Measurements from ENCODE around the gene SHLD3. TPM values are rescaled to one million over a fixed set of nuclear protein-coding genes. Genes with fewer than 3 reads are reported as not detected.

Gene SHLD3, protein sequence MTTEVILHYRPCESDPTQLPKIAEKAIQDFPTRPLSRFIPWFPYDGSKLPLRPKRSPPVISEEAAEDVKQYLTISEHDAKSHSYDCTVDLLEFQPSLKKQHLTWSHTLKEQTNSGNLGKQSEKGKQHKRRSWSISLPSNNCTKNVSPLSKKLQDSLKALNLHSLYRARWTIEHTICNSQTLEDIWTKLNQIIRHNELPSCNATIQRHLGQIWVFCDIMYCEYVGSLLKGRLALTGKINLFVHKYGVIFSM
- 2.8 TPM for total RNA-seq (2021; ENCODE audit: unreplicated experiment)
- 0.65 and 0.75 TPM in 2 replicates for polyA plus RNA-seq (2012)
- Bru-seq, nascent RNA = percentile 85 among the genes with signal in this experiment
- BruChase-seq, experiment 1, labeled RNA remaining after a 6-hour chase = percentile 58 among the genes with signal in this experiment
- BruChase-seq, experiment 2, labeled RNA remaining after a 2-hour chase = percentile 84 among the genes with signal in this experiment
- long read RNA-seq, partial matches to known transcripts = 0 of 4 reads
- long read RNA-seq, other reads (novel, unspliced or antisense) = 0 of 4 reads

DNA sequence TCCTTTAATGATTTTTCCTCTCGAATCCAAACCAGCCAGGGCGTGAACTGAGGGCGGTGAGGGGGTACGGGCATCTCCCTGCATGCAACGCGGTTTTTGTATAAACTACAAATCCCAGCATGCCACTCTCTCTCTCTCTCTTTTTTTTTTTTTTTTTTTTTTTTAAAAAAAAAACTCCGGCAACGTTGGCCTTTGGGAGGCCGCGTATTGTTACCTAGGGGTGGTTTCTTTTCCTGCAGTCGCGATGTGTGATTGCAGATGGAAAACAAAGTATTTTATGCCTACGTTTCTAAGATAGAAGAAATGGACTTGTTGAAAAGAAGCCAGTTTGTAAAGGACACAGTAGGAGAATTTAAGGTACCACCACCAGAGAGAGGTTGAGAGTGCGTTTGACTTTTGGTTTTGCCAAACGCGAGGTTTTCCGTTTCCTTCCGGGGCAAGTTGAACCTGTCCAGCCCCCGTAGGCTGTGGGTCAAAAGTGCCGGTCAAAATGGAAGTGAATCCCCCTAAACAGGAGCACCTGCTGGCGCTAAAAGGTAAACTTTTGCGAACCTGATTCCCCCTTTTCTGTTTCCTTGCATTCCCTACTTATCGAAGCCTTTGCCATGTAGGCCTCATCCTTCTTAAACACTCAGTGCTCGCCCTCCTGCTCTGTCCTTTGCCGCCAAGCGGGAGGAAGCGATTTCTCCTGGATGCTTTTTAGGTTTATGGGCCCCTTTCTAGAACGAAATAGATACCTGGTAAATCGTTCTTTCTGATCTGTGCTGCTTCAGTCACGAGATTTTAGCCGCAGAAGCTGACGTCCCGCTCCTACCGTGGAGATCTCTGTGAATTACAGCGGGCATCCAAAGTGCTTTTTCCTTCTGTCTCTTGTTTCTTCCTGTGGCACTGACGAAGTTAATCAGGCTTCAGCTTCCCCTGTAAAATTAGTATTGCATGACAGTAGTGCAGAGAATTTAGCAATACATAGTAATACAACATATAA, at the start of gene SHLD3, which contains the start of gene TRAPPC13:
SHLD3 (plus strand) TSS at position 457 of the 985 bp plus-strand sequence. CDS start 4,561 bp downstream, outside the sequence.
TRAPPC13 (plus strand) TSS at position 457 of the 985 bp plus-strand sequence; CDS start at position 491, 34 bp downstream.
- DNase-seq (ENCODE audit: low read depth, low spot score) = peak; percentile 85
- Histone ChIP-seq H3K4me2 (ENCODE audit: low read length) (peak within 1 kb of the TSS; percentile 83), H3K9me2 (ENCODE audit: insufficient read depth) (no peaks in the 10 kb centered on the region), H3K9ac (ENCODE audit: low read length) (peak within 1 kb of the TSS; percentile 78), H4K20me1 (ENCODE audit: insufficient read depth) (peaks cover 3% of the 10 kb centered on the region; the same call in 1 of the 2 replicates), H3K4me3 (replicated peaks in 1 of 2; ENCODE audit: low read depth in 1 of 2, low read length in 2 of 2) (peak within 1 kb of the TSS; percentile 78 to 79), H3K27ac (ENCODE audit: low read depth, low read length) (peak within 1 kb of the TSS; percentile 62), H3K4me1 (ENCODE audit: control insufficient read depth in 1 of 2, insufficient read depth in 2 of 2, low read length in 2 of 2) (peaks cover 2 to 17% of the 10 kb centered on the region in 2 experiments; a peak in 2 of 4 replicates), H3K79me2 (ENCODE audit: insufficient read depth, low read length) (peaks cover 60% of the 10 kb centered on the region), H2AFZ (ENCODE audit: low read depth, low read length, poor library complexity, severe bottlenecking) (peak within 1 kb of the TSS; percentile 95), H3K36me3 (ENCODE audit: control insufficient read depth in 1 of 2, insufficient read depth in 2 of 2, low read length in 2 of 2) (no peaks in the 10 kb centered on the region), H3K9me3 (ENCODE audit: control insufficient read depth in 1 of 2, insufficient read depth in 1 of 2, low read depth in 1 of 2, low read length in 2 of 2) (no peaks in the 10 kb centered on the region), H3K27me3 (ENCODE audit: insufficient read depth, low read length) (no peaks in the 10 kb centered on the region)
- peak; percentile 76 for ATAC-seq
- TSS peak; percentile 79 for BruUV-seq (replicated peaks)
- CTCF ChIA-PET = no interaction called here
- POLR2A ChIA-PET = no interaction called here
- intact Hi-C loops (cut with micrococcal nuclease) = loop anchor here (2.0 kb wide), 1 partner anchor 62 kb away; the partner anchor contains the start of genes CENPK and PPWD1
- RAD21 ChIA-PET (ENCODE audit: low non-redundant PET in 1 of 2, low total read pairs in 2 of 2, uncharacterized antibody in 2 of 2, unreplicated experiment in 2 of 2) = no interaction called here
- TF ChIP-seq CEBPB (IDR thresholded peaks at IDR 0.05; ENCODE audit: low read depth) (no peak), SRF (IDR thresholded peaks at IDR 0.05; ENCODE audit: low read depth) (no peak; the same call in 1 of the 2 replicates), EZH2phosphoT487 (IDR thresholded peaks at IDR 0.05; ENCODE audit: borderline replicate concordance) (no peak), SIN3A (IDR thresholded peaks at IDR 0.05; ENCODE audit: low read depth) (peak; percentile 57), ZNF274 (IDR thresholded peaks at IDR 0.05; ENCODE audit: low read depth, low read length) (no peak), SP1 (IDR thresholded peaks at IDR 0.05; ENCODE audit: low read depth) (peak; percentile 38; the same call in 1 of the 2 replicates), TCF7L2 (IDR thresholded peaks at IDR 0.05; ENCODE audit: borderline replicate concordance, extremely low read depth, insufficient read depth, insufficient read length) (peak; percentile 55), JUND (IDR thresholded peaks at IDR 0.05) (no peak), POLR2AphosphoS5 (IDR thresholded peaks at IDR 0.05; ENCODE audit: low read depth, low read length) (peak; percentile 61; the same call in 1 of the 2 replicates), CBX3 (IDR thresholded peaks at IDR 0.05; ENCODE audit: low read depth) (peak; percentile 32; the same call in 1 of the 2 replicates), EZH2 (IDR thresholded peaks at IDR 0.05) (no peak)
- TF ChIP-seq, protein P1, sequence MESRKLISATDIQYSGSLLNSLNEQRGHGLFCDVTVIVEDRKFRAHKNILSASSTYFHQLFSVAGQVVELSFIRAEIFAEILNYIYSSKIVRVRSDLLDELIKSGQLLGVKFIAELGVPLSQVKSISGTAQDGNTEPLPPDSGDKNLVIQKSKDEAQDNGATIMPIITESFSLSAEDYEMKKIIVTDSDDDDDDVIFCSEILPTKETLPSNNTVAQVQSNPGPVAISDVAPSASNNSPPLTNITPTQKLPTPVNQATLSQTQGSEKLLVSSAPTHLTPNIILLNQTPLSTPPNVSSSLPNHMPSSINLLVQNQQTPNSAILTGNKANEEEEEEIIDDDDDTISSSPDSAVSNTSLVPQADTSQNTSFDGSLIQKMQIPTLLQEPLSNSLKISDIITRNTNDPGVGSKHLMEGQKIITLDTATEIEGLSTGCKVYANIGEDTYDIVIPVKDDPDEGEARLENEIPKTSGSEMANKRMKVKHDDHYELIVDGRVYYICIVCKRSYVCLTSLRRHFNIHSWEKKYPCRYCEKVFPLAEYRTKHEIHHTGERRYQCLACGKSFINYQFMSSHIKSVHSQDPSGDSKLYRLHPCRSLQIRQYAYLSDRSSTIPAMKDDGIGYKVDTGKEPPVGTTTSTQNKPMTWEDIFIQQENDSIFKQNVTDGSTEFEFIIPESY (IDR thresholded peaks at IDR 0.05; ENCODE audit: extremely low read depth, insufficient replicate concordance, low read length) = peak; percentile 28
- TF ChIP-seq, protein P2, sequence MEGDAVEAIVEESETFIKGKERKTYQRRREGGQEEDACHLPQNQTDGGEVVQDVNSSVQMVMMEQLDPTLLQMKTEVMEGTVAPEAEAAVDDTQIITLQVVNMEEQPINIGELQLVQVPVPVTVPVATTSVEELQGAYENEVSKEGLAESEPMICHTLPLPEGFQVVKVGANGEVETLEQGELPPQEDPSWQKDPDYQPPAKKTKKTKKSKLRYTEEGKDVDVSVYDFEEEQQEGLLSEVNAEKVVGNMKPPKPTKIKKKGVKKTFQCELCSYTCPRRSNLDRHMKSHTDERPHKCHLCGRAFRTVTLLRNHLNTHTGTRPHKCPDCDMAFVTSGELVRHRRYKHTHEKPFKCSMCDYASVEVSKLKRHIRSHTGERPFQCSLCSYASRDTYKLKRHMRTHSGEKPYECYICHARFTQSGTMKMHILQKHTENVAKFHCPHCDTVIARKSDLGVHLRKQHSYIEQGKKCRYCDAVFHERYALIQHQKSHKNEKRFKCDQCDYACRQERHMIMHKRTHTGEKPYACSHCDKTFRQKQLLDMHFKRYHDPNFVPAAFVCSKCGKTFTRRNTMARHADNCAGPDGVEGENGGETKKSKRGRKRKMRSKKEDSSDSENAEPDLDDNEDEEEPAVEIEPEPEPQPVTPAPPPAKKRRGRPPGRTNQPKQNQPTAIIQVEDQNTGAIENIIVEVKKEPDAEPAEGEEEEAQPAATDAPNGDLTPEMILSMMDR (IDR thresholded peaks at IDR 0.05 in 2 of 3, conservative IDR thresholded peaks at IDR 0.05 in 1 of 3; ENCODE audit: borderline replicate concordance in 1 of 3, insufficient read depth in 1 of 3, low read depth in 2 of 3, low read length in 2 of 3) = no peak
- TF ChIP-seq, protein P3, sequence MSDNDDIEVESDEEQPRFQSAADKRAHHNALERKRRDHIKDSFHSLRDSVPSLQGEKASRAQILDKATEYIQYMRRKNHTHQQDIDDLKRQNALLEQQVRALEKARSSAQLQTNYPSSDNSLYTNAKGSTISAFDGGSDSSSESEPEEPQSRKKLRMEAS (IDR thresholded peaks at IDR 0.05) = peak; percentile 63
- TF ChIP-seq, protein P4, sequence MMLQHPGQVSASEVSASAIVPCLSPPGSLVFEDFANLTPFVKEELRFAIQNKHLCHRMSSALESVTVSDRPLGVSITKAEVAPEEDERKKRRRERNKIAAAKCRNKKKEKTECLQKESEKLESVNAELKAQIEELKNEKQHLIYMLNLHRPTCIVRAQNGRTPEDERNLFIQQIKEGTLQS (IDR thresholded peaks at IDR 0.05) = no peak
